IPS DF 4.7 (cell line): Measurements from ENCODE around the gene INPPL1.

Experiments
- DNase-seq: peaks from one replicate; pipeline ENCODE4 v3.0.0-alpha.2; 2013; ENCODE audit warnings: low spot score; ENCODE audit errors: extremely low read depth

The INPPL1 gene

DNA sequence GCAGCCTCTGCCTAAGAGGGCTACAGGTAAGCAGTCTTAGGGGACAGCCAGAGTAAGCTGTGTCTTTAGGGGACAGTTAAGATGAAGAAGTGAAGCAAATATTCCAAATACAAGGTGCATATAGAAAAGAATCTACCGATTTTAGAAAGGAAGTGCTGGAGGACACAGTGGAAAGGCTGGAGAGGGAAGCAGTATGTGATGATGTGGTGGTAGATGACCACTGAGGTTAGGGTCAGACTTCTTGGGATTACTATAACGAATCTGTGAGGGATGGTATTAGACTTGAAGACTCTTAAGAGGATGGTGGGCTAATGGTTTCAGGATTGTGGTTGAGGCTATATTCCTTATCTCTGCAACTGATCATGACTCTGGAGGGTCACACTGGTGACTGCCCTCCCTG is 59.4 kb downstream of the INPPL1 start:
- no peak for DNase-seq

DNA sequence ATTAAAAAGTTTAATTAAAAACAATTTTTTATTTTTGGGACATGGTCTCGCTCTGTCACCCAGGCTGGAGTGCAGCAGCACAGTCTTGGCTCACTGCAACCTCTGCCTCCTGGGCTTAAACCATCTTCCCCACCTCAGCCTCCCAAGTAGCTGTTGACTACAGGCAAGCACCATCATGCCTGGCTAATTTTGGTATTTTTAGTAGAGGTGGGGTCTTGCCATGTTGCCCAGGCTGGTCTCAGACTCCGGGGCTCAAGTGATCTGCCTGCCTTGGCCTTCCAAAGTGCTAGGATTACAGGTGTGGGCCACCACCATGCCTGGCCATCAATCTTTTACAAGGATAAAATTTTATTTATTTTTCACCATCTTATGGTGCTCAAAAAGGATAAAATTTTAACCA is 62.7 kb downstream of the INPPL1 start:
- no peak for DNase-seq
